GM19238 (cell line): Measurements from ENCODE around the gene TSHZ3.

ENCODE experiments used
- DNase-seq: peaks from one replicate; pipeline ENCODE4 v3.0.0; 2011; ENCODE audit warnings: low spot score; ENCODE audit not compliant: insufficient read length

Gene TSHZ3

DNA sequence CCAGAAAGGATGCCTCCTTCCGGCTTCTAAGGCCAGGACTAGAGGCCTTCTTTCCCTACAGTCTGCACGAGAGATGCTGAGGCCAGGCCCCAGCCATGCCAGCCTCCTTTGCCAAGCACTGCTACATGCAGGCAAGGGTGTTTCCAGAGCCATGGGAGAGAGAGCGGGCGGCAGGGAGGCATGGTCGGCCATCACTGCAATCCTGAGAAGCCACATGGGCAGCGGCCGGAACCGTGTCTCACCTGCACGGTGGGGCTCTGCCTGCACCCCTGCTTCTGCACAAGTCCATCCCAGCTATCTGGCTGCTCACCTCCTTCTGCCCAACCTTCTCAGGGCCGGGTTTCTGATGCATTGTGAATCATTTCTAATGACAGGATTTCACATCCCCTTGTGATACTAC, 35.1 kb downstream of the TSHZ3 start:
- DNase-seq, result no peak

DNA sequence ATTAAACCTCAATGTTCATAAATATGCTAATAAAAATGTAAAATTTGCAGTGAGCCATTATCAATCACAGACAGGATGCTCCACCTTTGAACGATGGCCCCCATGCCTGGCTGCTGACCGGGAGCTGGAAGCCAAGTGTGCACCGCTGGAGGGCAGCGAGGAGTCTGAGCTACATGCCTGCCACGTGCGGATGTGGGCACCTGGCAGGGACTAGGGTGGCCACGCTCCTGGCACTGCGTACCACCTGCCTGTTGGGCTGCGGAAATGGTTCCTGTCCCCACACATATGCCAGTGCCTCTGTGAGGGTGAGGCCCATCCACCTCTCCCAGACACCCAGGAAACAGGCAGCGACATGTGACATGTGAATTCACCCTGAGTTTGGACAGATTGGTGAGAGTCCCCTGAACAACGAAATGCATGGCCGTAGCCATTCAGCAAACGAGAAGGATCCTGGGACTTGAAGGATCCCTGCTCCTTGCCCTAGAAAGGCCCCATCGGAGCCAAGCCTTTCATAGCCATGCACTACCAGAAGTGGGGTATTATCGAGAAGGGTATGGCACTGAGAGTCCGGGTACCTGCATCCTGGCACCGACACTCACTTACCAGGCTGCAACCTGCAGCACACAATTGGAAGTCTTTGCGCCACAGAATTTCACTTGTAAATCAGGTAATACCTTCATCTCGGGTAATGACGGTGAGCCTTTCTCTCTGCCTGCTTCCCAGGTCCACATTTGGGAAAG, 35.8 kb downstream of the TSHZ3 start:
- DNase-seq, result no peak

DNA sequence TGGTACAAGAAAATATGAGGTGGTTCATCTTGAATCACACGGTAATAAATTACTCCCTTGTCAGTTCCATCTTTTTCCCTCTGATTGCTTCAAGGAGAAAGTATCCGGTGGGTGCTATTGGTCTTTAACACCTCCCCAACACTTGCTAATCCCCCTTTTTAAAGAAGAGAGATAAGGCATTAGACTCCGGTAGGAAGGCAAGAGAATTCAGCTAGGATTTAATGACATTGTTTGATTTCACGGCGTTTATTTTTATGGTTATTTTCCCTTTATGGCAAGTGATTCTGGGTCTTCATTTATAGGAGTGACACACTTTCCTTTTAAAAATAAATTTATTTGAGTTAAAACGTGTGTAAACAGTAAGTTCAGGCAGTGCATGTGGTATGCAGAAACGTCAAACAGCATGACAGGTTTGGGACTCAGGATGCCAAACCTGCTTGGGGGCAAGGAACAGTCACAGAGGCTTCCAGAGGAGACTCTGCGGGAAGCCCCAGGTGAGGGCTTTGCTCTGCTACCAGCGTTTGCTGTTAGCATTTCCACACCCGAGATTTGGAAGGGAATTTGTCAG, 36.5 kb downstream of the TSHZ3 start:
- no peak for DNase-seq

DNA sequence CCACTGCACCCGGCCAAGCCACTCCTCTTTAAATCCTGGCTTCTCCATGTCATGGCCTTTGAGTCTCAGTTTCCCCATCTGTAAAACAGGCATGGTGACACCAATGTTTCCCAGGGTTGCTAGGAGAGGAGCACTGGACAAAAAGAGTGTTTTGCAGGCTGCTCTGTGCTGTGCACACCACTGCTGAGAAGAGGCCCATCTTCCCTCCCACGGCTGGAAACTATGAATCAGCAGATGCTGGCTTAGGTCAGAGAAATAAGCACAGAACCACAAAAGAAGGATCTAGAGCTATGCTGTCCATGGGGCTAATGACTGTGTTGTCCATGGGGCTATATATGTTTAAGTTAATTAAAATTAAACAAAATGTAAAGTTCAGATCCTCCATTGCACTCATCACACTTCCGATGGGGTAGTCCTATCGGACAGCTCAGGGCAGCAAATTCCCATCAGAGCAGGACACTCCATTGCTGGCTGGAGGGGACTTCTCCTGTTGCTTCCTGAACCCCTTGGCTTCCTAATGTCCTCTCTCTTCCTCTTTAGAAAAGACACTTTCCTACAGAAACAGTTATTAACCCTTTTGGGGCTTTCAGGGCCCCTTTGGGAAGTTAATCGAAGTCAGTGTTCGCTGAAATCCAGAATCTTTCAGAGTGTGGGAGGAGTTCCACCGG, 37.1 kb downstream of the TSHZ3 start:
- no peak for DNase-seq

DNA sequence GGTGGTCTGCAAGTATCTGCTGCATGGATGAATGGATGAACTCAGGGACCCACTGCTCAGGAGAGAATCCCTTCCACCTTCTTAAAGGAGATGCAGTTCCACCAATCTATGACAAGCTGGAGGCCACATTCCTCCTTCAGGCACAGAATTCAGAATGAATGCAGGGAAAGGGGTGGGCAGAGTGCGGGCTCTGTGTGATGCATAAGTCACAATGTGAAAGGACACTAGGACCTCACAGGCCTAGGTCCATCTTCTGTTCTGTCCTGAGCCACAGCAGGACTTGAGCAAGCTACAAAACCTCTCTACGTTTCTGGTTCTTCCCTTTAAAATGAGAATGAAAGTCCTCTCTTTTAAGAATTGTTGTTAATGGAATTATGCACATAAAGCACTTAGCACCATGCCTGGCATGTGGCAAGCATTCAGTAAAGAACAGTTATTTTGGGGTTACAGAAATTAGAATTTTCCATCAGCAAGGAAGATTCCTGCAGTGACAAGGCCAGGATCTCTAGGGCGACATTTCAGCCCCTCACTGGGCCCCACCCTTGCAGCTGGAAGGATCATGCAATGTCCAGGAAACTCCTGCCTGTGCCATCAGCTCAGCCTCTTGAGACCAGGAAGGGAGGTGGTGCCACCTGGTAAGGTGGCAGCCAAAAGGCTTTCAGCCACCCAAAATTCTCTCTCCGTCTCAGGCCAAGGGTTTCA, 38.7 kb downstream of the TSHZ3 start:
- no peak for DNase-seq

DNA sequence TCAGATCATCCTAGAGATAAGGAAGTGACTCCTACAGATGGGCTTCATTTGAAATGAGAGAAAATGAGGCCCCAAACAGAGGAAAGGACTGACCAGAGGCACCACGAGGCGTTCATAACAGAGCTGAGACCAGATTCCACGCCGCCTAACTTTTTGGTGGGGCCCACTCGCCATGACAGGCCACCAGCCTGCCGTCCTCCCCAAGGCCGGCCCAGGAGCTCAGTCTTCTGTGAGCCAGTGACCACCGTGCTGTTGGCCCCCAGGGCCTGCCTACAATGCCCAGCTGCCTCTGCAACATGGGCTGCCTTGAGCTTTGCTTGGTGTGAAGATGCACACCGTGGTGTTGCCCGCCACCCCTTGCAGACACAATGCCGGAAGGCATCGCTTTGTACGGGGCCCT, 40.5 kb downstream of the TSHZ3 start:
- DNase-seq, result no peak

DNA sequence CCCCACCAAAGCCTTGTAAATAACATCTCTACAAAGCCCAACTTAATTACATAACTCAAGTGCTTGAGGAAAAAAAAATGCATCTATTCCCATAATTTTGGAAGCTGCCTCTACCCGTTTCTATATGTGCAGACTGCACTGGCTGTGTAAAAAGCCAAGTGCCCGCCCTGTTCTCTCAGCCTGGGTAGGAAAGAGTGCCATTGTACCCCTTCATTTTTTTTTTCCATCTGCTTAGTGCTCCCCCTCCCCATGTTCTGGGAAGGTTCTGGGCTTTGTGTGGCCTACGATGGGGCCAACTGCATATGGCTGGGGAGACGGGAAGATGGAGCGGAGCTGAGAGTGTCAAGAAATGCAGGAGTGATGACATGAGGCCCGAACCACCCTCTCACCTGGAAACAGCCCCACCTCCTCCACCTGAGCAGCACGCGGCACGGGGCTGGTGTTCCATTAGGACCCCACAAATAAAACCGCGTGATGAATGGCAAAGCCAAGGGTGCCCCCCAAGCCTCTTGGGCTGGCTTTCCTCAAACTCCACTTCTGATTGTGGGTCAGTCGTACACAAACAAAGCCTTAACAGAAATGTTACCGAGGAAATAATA, 42.1 kb downstream of the TSHZ3 start:
- DNase-seq, result no peak

DNA sequence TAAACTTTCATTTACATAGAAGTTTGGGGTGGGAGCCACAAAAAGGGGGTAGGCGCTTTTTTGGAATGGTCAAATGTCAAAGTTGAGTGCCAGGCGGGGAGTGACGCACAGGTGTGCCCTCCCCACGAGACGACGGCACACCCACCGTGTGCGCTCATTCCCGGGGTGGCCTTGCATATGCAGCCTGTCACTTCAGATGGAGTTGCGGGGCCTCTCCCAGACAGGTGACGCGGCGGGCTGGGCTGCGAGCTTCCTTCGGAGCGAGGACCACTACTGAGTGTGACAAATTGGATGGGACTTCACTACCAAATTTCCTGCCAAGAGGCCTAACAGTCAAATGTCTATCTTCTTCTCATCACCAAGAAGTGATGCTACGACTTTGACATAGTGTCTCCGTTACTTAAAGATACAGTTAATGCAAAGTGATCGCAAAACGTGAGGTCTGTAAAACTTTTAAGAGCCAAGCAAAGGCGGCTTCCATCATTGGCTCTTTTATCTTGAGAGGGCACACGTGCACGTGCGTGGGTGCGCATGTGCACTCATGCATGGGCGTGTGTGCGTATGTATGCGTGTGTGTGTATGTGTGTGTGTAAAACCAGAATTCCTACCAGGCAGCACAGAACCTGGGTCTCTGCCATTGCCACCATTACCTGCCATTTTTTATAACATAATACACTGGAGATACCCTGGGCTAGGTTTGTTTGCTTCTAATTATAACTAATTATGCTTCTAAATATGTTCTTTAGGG, 43.1 kb downstream of the TSHZ3 start:
- DNase-seq, result no peak

DNA sequence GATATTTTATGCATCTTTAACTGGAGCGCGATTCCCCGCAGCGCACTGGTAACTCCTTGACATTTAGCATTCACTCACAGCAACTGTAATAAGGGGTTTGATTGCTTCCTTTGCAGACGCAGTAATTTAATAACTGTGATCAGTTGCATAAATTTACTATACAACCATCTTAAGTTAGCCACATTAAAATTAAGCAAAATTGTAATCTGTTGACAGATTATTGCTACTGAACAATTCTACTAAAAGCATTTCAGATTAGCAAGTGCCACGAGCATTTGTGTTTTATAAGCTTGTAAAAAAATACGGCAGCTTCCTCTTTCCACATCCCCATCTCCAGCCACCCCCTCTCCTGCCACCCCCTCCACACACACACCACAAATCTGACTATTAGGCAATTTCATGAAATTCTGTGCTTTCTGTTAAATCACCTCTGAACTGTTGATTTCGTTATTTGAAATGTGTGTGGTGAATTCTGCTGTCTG, 44.4 kb downstream of the TSHZ3 start:
- DNase-seq, result no peak

DNA sequence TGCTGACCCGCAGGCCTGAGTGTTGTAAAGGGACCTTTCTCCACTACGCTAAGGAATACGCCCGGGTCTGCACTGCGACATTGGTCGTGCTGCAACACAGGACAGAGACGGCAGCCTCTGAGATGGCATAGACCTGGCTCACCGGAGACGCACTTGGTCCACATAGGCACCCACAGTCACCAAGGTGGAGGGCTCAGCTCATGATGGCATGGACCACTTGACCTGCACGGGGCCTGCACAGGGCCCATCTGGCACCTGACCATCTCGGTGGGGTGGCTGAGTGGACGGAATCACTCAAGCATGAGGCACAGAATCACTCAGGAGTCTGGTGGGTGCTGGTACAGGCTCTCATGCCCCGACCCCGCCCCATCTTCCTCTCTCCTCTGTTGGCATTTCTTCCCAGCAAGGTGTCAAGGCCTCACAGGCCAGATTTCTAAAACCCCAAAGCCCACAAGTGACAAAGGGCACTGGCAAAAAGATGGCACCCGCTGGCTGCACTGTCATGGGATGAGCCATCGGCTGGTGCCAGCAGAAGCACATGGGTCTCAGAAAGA, 45.9 kb downstream of the TSHZ3 start:
- DNase-seq, result no peak

DNA sequence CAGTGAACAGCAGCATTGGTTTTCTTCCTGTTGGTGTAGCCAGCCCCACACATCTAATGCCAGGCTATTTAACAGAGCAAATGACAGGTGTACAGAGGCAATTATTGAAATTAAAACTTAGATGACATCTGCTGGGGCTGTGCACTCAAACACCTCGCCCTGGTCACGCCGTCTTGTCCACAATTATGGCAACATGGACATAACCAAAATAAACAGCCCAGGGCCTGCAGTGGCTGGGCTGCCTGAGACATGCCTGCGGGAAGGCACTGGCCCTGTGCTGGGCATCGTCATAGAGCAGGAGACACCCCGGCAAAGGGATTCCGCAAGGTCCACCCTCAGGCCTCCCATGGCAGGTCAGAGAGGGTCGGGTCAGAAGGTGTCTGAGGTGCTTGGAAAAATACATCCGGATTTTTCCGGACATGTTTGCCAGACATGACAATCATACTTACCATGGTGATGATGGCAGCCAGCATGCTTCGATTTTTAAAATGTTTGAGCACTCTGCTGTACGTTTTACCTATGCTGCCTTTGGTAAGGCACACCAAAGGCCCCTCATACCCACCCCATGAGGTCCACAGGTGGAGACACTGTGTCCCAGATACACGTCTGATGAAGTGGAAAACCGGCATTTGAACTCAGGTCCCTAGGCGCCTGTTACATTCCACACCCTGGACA, 47.8 kb downstream of the TSHZ3 start:
- no peak for DNase-seq

DNA sequence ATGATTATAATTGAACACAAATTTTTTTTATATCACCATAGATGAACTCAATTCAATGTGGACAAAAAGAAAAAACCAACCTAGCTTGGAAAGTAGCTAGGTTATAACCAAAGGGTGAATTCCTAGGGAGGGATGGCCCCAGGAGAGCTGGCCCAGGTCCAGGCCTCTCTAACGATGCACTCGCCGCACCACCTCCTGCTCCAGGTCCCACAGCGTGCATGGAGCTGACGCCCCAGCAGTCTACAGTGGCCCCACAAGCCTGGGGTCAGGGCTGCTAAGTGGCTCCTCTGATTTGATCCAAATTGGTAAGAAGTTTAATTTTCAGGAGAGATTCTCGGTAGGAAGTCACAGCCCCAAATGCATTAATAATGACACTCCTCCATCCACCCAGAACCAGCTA, 48.8 kb downstream of the TSHZ3 start:
- no peak for DNase-seq

DNA sequence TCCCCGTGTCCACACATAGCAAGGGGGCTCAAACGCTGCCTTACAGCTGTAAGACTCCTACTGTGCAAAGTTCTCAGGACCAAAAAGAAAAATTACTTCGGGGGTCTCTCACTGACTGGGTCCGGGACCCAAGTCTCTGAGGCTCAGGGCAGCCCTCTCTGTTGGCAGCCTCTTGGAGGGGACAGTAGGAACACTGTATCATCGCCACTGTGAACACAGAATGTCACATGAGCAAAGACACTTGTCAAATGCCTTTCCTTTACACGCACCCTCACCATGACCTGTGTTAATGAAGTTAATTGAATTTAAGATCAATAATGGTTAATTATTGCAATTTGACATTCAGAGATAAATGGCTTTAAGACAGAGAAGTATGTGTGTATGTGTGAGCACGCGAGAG, 49.6 kb downstream of the TSHZ3 start:
- DNase-seq, result no peak

DNA sequence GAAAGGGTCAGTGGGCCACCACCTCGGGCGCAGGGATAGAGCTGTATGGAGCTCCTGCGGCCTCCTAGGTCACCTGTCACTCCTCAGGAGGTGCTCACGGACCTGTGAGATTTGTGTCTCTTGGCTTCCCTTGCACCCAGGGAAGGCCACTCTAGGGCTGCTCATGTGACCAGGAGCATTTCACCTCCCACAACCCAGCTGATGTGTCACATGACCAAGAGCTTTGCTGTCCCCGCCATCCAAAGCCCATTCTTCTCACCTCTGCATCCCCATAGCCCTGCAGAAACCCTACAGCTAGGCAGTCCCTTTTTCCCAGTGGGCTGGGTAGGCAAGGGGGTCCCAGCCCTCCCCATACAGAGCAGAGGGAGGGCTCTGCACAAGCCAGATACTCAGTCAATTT, 51.2 kb downstream of the TSHZ3 start:
- no peak for DNase-seq

DNA sequence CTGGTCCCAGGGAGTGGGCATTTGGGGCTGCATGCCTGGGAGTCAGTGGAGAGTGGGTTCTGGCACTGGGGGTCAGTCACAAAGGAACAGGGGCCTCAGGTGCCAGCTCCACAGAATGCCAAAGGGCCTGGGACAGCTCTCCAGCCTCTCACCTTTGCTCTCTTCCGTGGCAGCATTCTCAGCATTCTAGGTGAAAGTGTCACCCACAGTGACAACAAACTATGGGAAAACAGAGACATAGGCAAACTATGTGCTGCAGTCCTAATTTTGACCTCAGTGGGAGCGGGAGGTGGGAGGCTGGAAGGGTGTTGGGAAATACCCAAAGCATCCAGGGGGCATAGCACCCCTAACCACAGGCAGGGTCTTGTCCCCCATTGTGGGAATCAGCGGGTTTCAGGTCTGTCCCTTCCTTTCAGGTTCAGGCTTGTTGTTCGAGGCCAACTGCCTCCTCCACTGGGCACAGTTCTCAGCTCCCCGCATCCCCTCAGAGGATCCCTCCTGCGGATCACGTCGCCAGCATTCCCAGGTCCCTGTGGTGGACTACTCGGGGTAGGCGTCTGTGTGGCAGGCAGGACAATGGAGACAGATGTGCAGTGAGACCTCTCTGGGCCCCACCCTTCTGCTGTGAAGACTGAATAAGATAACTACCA, 52.4 kb downstream of the TSHZ3 start:
- no peak for DNase-seq

DNA sequence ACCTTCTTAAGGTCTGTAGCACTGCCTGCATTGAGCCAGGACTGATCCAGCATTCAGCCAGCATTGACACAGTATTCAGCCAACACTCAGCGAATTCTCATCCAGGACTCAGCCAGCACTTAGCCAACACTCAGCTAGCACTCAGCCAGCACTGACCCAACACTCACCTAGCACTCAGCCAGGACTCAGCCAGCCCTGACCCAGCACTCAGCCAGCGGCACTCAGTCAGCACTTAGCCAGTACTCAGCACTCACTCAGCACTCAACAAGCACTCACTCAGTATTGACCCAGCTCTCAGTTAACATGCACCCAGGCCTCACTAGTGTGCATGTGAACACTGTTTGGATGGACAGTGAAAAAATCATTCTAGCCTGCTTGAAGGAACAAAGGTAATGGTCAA, 55.0 kb downstream of the TSHZ3 start:
- no peak for DNase-seq

DNA sequence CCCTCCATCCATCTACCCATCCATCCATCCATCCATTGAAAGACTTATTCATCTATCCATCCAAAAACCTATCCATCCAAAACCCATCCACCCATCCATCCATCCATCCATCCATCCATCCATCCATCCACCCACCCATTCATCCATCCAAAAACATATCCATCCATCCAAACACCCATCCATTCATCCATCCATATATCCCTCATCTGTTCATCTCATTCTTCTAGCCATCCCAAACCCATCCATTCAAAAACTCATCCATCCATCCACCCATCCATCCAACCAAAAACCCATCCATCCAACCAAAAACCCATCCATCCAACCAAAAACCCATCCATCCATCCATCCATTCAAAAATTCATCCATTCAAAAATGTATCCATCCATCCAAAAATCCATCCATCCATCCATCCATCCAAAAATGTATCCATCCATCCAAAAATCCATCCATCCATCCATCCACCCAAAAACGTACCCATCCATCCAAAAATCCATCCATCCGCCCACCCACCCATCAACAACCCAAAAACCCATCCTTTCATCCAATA, 56.5 kb downstream of the TSHZ3 start:
- no peak for DNase-seq

DNA sequence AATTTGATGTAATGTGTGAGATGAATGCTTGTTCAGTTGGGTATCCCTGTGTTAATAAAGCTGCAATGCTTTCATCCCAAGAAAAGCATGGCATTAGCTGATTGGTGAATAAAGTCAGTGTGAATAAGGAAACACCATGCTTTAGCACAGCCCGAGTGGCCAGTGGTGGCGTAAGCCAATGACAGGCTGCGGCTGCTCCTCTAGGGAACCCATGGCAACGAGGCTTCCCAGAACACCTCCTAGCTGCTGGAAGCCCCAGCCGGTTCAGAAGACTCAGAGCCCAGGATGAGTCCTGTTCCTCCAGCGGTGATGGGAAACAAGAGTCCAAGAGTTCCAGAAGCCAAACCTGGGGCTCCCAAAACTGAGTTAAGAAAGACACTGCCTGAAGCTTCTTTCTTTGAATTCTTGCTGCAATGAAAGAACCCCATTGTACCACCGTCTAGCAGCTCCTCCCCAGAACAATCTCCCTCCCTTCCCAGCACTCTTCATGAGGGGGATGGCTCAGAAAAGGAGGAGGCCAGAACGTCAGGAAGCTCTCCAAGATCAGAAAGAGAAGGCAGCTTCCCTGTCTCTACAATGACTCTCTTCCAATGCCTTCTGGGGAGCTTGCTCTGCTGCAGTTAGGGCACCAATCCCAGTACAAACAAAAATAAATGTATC, 58.2 kb downstream of the TSHZ3 start:
- no peak for DNase-seq

DNA sequence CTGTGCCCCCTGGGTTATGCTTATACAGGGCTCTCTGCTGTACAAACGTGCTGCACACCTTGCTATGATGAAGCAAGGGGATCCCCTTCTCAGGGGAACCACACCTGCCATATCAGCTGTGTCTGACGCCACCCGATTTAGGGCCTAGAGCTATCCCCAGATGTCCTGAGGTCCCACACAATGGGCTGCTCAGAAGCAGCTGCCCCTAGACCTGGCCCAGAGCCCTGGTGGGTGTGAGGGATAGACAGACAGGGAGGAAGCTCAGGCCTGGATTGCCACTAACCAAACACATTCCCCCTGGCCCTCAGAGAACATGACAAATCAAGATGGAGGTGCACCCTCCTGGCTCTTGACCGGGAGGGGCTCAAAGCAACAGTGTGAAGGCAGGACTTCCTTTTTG, 59.3 kb downstream of the TSHZ3 start:
- DNase-seq, result no peak
